ENCODE results near the gene CREB1. TPM values are rescaled to one million over a fixed set of nuclear protein-coding genes. Genes with fewer than 3 reads are reported as not detected.

Gene CREB1
- total and polyA plus RNA-seq, 2 donors (not counting 3 experiments of a cell fraction or from before 2014, with no cell fraction given), result 31.0 to 71.1 TPM

DNA sequence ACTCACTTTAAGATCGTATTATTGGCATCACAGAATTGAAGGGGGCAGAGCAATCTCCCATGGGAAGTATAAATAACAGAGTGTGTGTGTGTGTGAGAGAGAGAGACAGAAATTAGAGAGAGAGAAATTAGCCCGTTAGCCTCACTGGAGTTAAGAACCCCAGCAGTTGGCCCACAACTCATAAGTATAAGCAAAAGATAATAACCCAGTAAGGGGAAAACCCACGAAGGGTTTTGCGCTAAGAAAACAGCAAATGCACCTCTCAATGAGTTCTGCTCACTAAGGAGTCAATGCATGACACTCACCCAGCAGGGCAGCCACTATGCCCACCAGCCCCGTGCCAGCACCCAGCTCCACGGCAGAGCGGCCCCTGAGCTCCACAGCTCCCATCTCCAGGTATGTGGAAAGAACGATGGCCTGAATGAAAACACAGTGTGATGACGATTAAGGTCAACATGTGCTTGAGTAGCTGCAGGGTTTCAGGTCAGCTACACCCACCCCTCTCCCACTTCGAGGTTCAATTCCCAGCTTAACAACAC, 91.8 kb downstream of the CREB1 start:
- TF ChIP-seq POLR2AphosphoS5 (IDR thresholded peaks at IDR 0.05; ENCODE audit: insufficient read depth, low read depth, low read length) (no peak), JUN (IDR thresholded peaks at IDR 0.05; ENCODE audit: borderline replicate concordance, insufficient read depth, insufficient read length, low read depth) (no peak), FOS (IDR thresholded peaks at IDR 0.05; ENCODE audit: borderline replicate concordance, insufficient read depth, low read length) (no peak), MYC (IDR thresholded peaks at IDR 0.05; ENCODE audit: low read depth, low read length) (no peak), GATA2 (IDR thresholded peaks at IDR 0.05; ENCODE audit: insufficient read depth, insufficient read length, low read depth, low read length) (no peak), EZH2 (IDR thresholded peaks at IDR 0.05; ENCODE audit: borderline replicate concordance, low read depth, low read length, severe bottlenecking) (no peak), POLR2A (IDR thresholded peaks at IDR 0.05; ENCODE audit: low read depth, low read length) (no peak)
- TF ChIP-seq, protein P1, sequence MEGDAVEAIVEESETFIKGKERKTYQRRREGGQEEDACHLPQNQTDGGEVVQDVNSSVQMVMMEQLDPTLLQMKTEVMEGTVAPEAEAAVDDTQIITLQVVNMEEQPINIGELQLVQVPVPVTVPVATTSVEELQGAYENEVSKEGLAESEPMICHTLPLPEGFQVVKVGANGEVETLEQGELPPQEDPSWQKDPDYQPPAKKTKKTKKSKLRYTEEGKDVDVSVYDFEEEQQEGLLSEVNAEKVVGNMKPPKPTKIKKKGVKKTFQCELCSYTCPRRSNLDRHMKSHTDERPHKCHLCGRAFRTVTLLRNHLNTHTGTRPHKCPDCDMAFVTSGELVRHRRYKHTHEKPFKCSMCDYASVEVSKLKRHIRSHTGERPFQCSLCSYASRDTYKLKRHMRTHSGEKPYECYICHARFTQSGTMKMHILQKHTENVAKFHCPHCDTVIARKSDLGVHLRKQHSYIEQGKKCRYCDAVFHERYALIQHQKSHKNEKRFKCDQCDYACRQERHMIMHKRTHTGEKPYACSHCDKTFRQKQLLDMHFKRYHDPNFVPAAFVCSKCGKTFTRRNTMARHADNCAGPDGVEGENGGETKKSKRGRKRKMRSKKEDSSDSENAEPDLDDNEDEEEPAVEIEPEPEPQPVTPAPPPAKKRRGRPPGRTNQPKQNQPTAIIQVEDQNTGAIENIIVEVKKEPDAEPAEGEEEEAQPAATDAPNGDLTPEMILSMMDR (IDR thresholded peaks at IDR 0.05; ENCODE audit: extremely low read depth in 1 of 2, insufficient read depth in 1 of 2, low read depth in 1 of 2, low read length in 2 of 2), result no peak
- TF ChIP-seq, protein P2, sequence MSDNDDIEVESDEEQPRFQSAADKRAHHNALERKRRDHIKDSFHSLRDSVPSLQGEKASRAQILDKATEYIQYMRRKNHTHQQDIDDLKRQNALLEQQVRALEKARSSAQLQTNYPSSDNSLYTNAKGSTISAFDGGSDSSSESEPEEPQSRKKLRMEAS (IDR thresholded peaks at IDR 0.05; ENCODE audit: insufficient read depth, insufficient read length), result no peak
- CTCF ChIA-PET, result interaction anchor here (0.6 to 1.1 kb wide), 3 partner anchors 21 to 923 kb away, joined by 3 read pairs; no protein-coding TSS in a partner anchor

More for the DNA sequence above, 91.8 kb downstream of the CREB1 start:
- intact Hi-C loops (cut with micrococcal nuclease) (no loop called here), dilution Hi-C loops (cut with MboI; ENCODE audit: extremely low pct_ligation_motif_present, low sequenced_read_pairs) (no loop called here)
- H3K27me3 ChIP-seq (ENCODE audit: control insufficient read depth in 2 of 2, insufficient read depth in 2 of 2, low read length in 2 of 2), result no peaks in the 10 kb centered on the region
- no TSS peak for BruUV-seq (replicated peaks)
- no peak for DNase-seq (ENCODE audit: low read depth, low spot score)
- no peak overlapping the region for H3K4me3 ChIP-seq (replicated peaks in 1 of 3; ENCODE audit: insufficient read depth in 1 of 3, low read depth in 1 of 3, low read length in 3 of 3)
- no peaks in the 10 kb centered on the region for H3K9me3 ChIP-seq (replicated peaks; ENCODE audit: control insufficient read depth, insufficient read depth, low read length)
- H3K9me1 ChIP-seq (replicated peaks; ENCODE audit: control insufficient read depth, extremely low read depth, insufficient read depth, low read length), result no peaks in the 10 kb centered on the region
- no peaks in the 10 kb centered on the region for H3K36me3 ChIP-seq (ENCODE audit: control insufficient read depth in 2 of 2, extremely low read depth in 1 of 2, insufficient read depth in 2 of 2, low read length in 2 of 2)
- no peak overlapping the region for H2AFZ ChIP-seq (ENCODE audit: low read depth, low read length)
- no peak overlapping the region for H3K9ac ChIP-seq (replicated peaks; ENCODE audit: extremely low read depth, insufficient read depth, low read length)
- H3K79me2 ChIP-seq (ENCODE audit: control insufficient read depth, insufficient read depth, low read length), result no peaks in the 10 kb centered on the region
- no peak overlapping the region for H3K27ac ChIP-seq (ENCODE audit: insufficient read depth, low read depth, low read length)
- no peaks in the 10 kb centered on the region for H4K20me1 ChIP-seq (replicated peaks; ENCODE audit: control insufficient read depth, extremely low read depth, insufficient read depth, low read length)
- no peak overlapping the region for H3K4me2 ChIP-seq (ENCODE audit: insufficient read depth, low read length)
- POLR2A ChIA-PET, result interaction anchor here (0.8 to 1.8 kb wide), 2 partner anchors 89 to 92 kb away, joined by 3 to 4 read pairs; partner anchors contain the start of gene CREB1
- no peak for FAIRE-seq
- peaks cover 23% of the 10 kb centered on the region for H3K4me1 ChIP-seq (ENCODE audit: control insufficient read depth, extremely low read depth, insufficient read depth, low read length)
